K562 (cell line): ENCODE results near the gene HARS1. TPM values are rescaled to one million over a fixed set of nuclear protein-coding genes. Genes with fewer than 3 reads are reported as not detected.

Experiments
- CREB1 ChIP-seq, 2 experiments: sonication (generic) in 1 of 2; formaldehyde crosslinking in 1 of 2; IDR thresholded peaks; 2 replicates each; pipeline versions ENCODE4 v1.6.1 to v1.8.0; 2012 to 2022; ENCODE audit warnings: inconsistent platforms in 1 of 2, mild to moderate bottlenecking in 1 of 2, missing genetic modification reagents in 1 of 2, moderate library complexity in 1 of 2
- EGR1 ChIP-seq: fragments of 450-650 bp; conservative IDR thresholded peaks from 2 replicates; pipeline ENCODE4 v1.6.1; 2017; ENCODE audit warnings: mild to moderate bottlenecking
- ETV6 ChIP-seq, 3 experiments: fragments of 150-350 bp in 1 of 3; sonication (generic) in 1 of 3; formaldehyde crosslinking in 1 of 3; IDR thresholded peaks; 2 replicates each; pipeline versions ENCODE4 v1.6.1 to v1.8.0; 2014 to 2022; ENCODE audit warnings: borderline replicate concordance in 2 of 3, low read depth in 2 of 3, antibody characterized with exemption in 1 of 3, low read length in 1 of 3, mild to moderate bottlenecking in 1 of 3, missing genetic modification reagents in 1 of 3
- NR1H2 ChIP-seq: sonication (generic); formaldehyde crosslinking; IDR thresholded peaks from 2 replicates; pipeline ENCODE4 v1.4.0; 2020; ENCODE audit warnings: mild to moderate bottlenecking, missing genetic modification reagents
- PBX2 ChIP-seq, 2 experiments: IDR thresholded peaks in 1 of 2; conservative IDR thresholded peaks in 1 of 2; 2 replicates each; pipeline ENCODE4 v1.6.1; 2016; ENCODE audit warnings: low read depth in 2 of 2, mild to moderate bottlenecking in 1 of 2, missing compliant biosample characterization in 1 of 2, missing genetic modification characterization in 1 of 2, moderate library complexity in 1 of 2
- SAFB2 ChIP-seq: fragments of 200-400 bp; formaldehyde crosslinking; IDR thresholded peaks from 2 replicates; pipeline ENCODE4 v1.6.1; 2018; ENCODE audit warnings: borderline replicate concordance, low read length, low read depth, moderate library complexity; ENCODE audit not compliant: severe bottlenecking
- SIN3B ChIP-seq: fragments of 450-650 bp; IDR thresholded peaks from 2 replicates; pipeline ENCODE4 v1.6.1; 2017; ENCODE audit warnings: low read depth, mild to moderate bottlenecking, moderate library complexity
- ZBTB17 ChIP-seq: fragments of 450-650 bp; formaldehyde crosslinking; IDR thresholded peaks from 2 replicates; pipeline ENCODE4 v1.4.0; 2020; ENCODE audit warnings: mild to moderate bottlenecking
- ZBTB7A ChIP-seq: IDR thresholded peaks from 2 replicates; pipeline ENCODE4 v1.6.1; 2011; ENCODE audit warnings: low read depth, mild to moderate bottlenecking, low read length, moderate library complexity, borderline replicate concordance; ENCODE audit not compliant: control insufficient read depth
- ZFP1 ChIP-seq: fragments of 450-650 bp; formaldehyde crosslinking; IDR thresholded peaks from 2 replicates; pipeline ENCODE4 v1.4.0; 2020; ENCODE audit warnings: mild to moderate bottlenecking, mixed read lengths
- ZNF282 ChIP-seq: sonication (generic); formaldehyde crosslinking; IDR thresholded peaks from 2 replicates; pipeline ENCODE4 v1.8.1; 2023; ENCODE audit warnings: missing genetic modification reagents
- ZNF583 ChIP-seq: fragments of 250-450 bp; sonication (Bioruptor Pico); IDR thresholded peaks from 2 replicates; pipeline ENCODE4 v1.4.0; 2020
- ZSCAN32 ChIP-seq: fragments of 450-650 bp; formaldehyde crosslinking; IDR thresholded peaks from 2 replicates; pipeline ENCODE4 v1.4.0; 2020; ENCODE audit warnings: mild to moderate bottlenecking, moderate library complexity
- polyA plus RNA-seq, 8 experiments: library from polyadenylated mRNA; depleted of rRNA in 4 of 8; stranded (reverse) in 5 of 8; unstranded in 3 of 8; fragments of >200 nt; fragmentation: Nextera tagmentation in 2 of 8; fragmentation: Illumina TruSeq in 1 of 8; extraction: Ambion mirVana in 2 of 8; extraction: Trizol in 1 of 8; gene quantifications; 2 replicates each; pipeline versions ENCODE4 v1.2.1 to v1.2.3, GENCODE V29; 2011 to 2014; ENCODE audit warnings: inconsistent platforms in 1 of 8, missing spikeins in 1 of 8
- total RNA-seq, 7 experiments: library from RNA; depleted of rRNA in 6 of 7; stranded (reverse); fragments of >200 nt in 6 of 7; fragmentation: Illumina TruSeq in 2 of 7; extraction: Trizol in 2 of 7; gene quantifications; 2 replicates each; pipeline versions ENCODE4 v1.2.1 to v1.2.3, GENCODE V29; 2011 to 2021; ENCODE audit warnings: low replicate concordance in 1 of 7
- TF ChIP-seq, protein P1 (sequence below): sonication (generic); formaldehyde crosslinking; IDR thresholded peaks from 2 replicates; pipeline ENCODE4 v1.8.1; 2023; ENCODE audit warnings: mild to moderate bottlenecking, missing genetic modification reagents, moderate library complexity
- TF ChIP-seq, protein P2 (sequence below): sonication (generic); formaldehyde crosslinking; IDR thresholded peaks from 2 replicates; pipeline ENCODE4 v1.8.0; 2022; ENCODE audit warnings: mild to moderate bottlenecking, missing genetic modification reagents
- TF ChIP-seq, protein P3 (sequence below): fragments of 450-650 bp; formaldehyde crosslinking; IDR thresholded peaks from 2 replicates; pipeline ENCODE4 v1.4.0; 2020; ENCODE audit warnings: mild to moderate bottlenecking, moderate library complexity

The HARS1 gene
- total and polyA plus RNA-seq, 9 of the 15 experiments (the other 6 are each of a cell fraction or from before 2014, with no cell fraction given), result 13.5 to 88.5 (median 75.2) TPM

GRCh38 chr5:140639148-140639981 is 51.8 kb downstream of the HARS1 start, which contains the start of gene TMCO6 (continued):
- TF ChIP-seq ZBTB7A, result 0 out of 2 replicates have a peak, but pooled peaks have one; percentile 45
- TF ChIP-seq ETV6 (IDR thresholded peaks at IDR 0.05; ENCODE audit: borderline replicate concordance in 1 of 2, low read depth in 2 of 2, low read length in 1 of 2), result peak in 1 of 2 experiments; percentile 29; a peak in 1 of 4 replicates
- TF ChIP-seq ETV6 (CRISPR knock-in tag; IDR thresholded peaks at IDR 0.05; ENCODE audit: borderline replicate concordance), result no peak
- TF ChIP-seq, protein P1, sequence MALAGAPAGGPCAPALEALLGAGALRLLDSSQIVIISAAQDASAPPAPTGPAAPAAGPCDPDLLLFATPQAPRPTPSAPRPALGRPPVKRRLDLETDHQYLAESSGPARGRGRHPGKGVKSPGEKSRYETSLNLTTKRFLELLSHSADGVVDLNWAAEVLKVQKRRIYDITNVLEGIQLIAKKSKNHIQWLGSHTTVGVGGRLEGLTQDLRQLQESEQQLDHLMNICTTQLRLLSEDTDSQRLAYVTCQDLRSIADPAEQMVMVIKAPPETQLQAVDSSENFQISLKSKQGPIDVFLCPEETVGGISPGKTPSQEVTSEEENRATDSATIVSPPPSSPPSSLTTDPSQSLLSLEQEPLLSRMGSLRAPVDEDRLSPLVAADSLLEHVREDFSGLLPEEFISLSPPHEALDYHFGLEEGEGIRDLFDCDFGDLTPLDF, result peak; percentile 39; the same call in 1 of the 2 replicates
- TF ChIP-seq ZFP1, result no peak
- TF ChIP-seq, protein P2, sequence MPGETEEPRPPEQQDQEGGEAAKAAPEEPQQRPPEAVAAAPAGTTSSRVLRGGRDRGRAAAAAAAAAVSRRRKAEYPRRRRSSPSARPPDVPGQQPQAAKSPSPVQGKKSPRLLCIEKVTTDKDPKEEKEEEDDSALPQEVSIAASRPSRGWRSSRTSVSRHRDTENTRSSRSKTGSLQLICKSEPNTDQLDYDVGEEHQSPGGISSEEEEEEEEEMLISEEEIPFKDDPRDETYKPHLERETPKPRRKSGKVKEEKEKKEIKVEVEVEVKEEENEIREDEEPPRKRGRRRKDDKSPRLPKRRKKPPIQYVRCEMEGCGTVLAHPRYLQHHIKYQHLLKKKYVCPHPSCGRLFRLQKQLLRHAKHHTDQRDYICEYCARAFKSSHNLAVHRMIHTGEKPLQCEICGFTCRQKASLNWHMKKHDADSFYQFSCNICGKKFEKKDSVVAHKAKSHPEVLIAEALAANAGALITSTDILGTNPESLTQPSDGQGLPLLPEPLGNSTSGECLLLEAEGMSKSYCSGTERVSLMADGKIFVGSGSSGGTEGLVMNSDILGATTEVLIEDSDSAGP (CRISPR knock-in tag), result no peak; the same call in 1 of the 2 replicates
- TF ChIP-seq ZSCAN32 (CRISPR knock-in tag), result no peak
- no peak for TF ChIP-seq ZNF583
- TF ChIP-seq CREB1 (IDR thresholded peaks at IDR 0.05), result peak; percentile 66; the same call in 1 of the 2 replicates
- TF ChIP-seq CREB1 (CRISPR knock-in tag; IDR thresholded peaks at IDR 0.05), result peak; percentile 75
- TF ChIP-seq SIN3B, result peak; percentile 14; the same call in 1 of the 2 replicates
- TF ChIP-seq SAFB2, result no peak
- TF ChIP-seq ZNF282 (CRISPR knock-in tag), result peak; percentile 69; the same call in 1 of the 2 replicates
- TF ChIP-seq ZBTB17, result no peak; the same call in 1 of the 2 replicates
- peak; percentile 33 for TF ChIP-seq EGR1
- TF ChIP-seq PBX2 (CRISPR knock-in tag; IDR thresholded peaks at IDR 0.05; ENCODE audit: low read depth), result peak; percentile 42; the same call in 1 of the 2 replicates
- peak; percentile 92 for TF ChIP-seq PBX2 (tag; conservative IDR thresholded peaks at IDR 0.05; ENCODE audit: low read depth)
- TF ChIP-seq, protein P3, sequence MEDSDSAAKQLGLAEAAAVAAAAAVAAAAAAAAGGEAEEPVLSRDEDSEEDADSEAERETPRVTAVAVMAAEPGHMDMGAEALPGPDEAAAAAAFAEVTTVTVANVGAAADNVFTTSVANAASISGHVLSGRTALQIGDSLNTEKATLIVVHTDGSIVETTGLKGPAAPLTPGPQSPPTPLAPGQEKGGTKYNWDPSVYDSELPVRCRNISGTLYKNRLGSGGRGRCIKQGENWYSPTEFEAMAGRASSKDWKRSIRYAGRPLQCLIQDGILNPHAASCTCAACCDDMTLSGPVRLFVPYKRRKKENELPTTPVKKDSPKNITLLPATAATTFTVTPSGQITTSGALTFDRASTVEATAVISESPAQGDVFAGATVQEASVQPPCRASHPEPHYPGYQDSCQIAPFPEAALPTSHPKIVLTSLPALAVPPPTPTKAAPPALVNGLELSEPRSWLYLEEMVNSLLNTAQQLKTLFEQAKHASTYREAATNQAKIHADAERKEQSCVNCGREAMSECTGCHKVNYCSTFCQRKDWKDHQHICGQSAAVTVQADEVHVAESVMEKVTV (CRISPR knock-in tag), result no peak
- peak; percentile 99 for TF ChIP-seq NR1H2
